ENCODE data around the gene GPHB5. TPM values are rescaled to one million over a fixed set of nuclear protein-coding genes. Genes with fewer than 3 reads are reported as not detected.

GPHB5 gene
- total and polyA plus RNA-seq, 4 donors, result not detected

DNA sequence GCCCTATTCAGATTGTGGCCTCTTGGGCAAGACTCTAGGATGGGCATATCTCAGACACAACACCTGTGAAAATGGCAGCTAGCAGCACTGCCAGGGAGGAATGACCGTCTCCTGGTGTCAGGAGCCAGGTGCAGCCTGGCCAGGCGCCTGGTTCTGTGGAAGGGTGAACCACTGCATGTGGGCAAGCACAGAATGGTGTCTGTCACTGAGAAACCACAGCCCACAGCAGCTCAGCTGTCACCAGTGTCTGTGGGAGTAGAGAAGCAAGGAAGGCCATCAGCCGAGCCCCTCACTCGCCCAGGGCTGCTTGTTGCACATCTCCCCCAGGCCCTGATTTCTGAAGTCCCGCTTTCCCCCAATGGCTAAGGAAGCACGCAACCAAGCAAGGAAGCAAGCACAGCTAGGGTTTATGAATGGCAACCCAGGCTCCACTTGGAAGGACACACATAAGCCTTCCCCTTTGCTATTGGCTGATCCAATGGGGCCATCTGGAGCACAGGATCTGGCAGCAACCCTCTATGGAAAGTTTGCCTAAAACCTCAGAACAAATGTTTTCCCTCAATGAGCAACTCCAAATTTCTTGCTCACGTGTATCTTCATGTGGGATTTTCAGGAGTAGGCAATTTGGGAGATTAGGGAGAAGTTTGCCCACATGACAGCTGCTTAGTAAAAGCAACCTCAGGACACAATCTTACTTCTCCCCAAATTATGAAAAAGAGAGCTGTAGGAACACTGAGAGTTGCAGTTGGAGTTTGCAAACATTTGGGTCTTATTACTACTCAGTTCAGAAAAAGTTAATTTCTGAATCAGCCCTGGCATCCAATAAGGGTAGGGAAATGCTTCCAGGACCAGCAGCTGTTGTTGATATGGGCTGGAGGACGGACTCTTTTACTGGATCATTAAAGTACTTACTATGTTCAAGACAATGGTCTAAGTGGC, 44.7 kb downstream of the GPHB5 start:
- ATAC-seq (ENCODE audit: insufficient read depth, low FRiP score) (no peak), DNase-seq (peak; percentile 39 to 87 (median 80))
- 89 to 92% methylated on average over 8 of the region's 8 CpGs for WGBS, 2 donors
- no peak overlapping the region for H3K9ac ChIP-seq (ENCODE audit: insufficient read depth in 1 of 2, low read length in 2 of 2)
- H3K9me3 ChIP-seq (ENCODE audit: control insufficient read depth in 4 of 4, insufficient read depth in 3 of 4, low read length in 3 of 4), result peaks cover 0 to 5% (median 0%) of the 10 kb centered on the region in 4 donors
- no peak overlapping the region for H3K4me3 ChIP-seq
- H3K27ac ChIP-seq (ENCODE audit: low read depth in 1 of 2, low read length in 1 of 2), result peak overlapping the region in 1 of 2 donors; percentile 46
- no peak for TF ChIP-seq CTCF (IDR thresholded peaks at IDR 0.05; ENCODE audit: control extremely low read depth, extremely low read depth)
- peaks cover 0 to 2% (median 0%) of the 10 kb centered on the region in 4 donors for H3K36me3 ChIP-seq (ENCODE audit: control insufficient read depth in 4 of 4, insufficient read depth in 4 of 4, low read length in 4 of 4)
- no peaks in the 10 kb centered on the region for H3K27me3 ChIP-seq (ENCODE audit: control insufficient read depth in 3 of 3, insufficient read depth in 3 of 3, low read length in 2 of 3)
- H3K4me1 ChIP-seq (ENCODE audit: control insufficient read depth in 5 of 5, insufficient read depth in 5 of 5, low read length in 5 of 5), result peaks cover 0 to 41% (median 9%) of the 10 kb centered on the region in 5 donors

GRCh38 chr14:63273129-63273528, 45.6 kb downstream of the GPHB5 start:
- Histone ChIP-seq H3K27ac (ENCODE audit: low read depth in 1 of 2, low read length in 1 of 2) (peak overlapping the region in 1 of 2 donors; percentile 46), H3K9ac (ENCODE audit: insufficient read depth in 1 of 2, low read length in 2 of 2) (no peak overlapping the region), H3K4me1 (ENCODE audit: control insufficient read depth in 5 of 5, insufficient read depth in 5 of 5, low read length in 5 of 5) (peaks cover 0 to 44% (median 9%) of the 10 kb centered on the region in 5 donors), H3K4me3 (no peak overlapping the region), H3K27me3 (ENCODE audit: control insufficient read depth in 3 of 3, insufficient read depth in 3 of 3, low read length in 2 of 3) (no peaks in the 10 kb centered on the region), H3K9me3 (ENCODE audit: control insufficient read depth in 4 of 4, insufficient read depth in 3 of 4, low read length in 3 of 4) (peaks cover 0 to 5% (median 0%) of the 10 kb centered on the region in 4 donors), H3K36me3 (ENCODE audit: control insufficient read depth in 4 of 4, insufficient read depth in 4 of 4, low read length in 4 of 4) (peaks cover 0 to 2% (median 0%) of the 10 kb centered on the region in 4 donors)
- ATAC-seq (ENCODE audit: insufficient read depth, low FRiP score) (no peak), DNase-seq (peak in 2 of 3 donors; percentile 32 to 57)
- no peak for TF ChIP-seq CTCF (IDR thresholded peaks at IDR 0.05; ENCODE audit: control extremely low read depth, extremely low read depth)
- WGBS, 2 donors, result 53 to 69% methylated on average over 3 of the region's 3 CpGs

- WGBS, 2 donors, result 80 to 87% methylated on average over 11 of the region's 11 CpGs
- DNase-seq (peak; percentile 52 to 83 (median 71)), ATAC-seq (ENCODE audit: insufficient read depth, low FRiP score) (no peak)
- Histone ChIP-seq H3K4me3 (no peak overlapping the region), H3K4me1 (ENCODE audit: control insufficient read depth in 5 of 5, insufficient read depth in 5 of 5, low read length in 5 of 5) (peaks cover 0 to 51% (median 10%) of the 10 kb centered on the region in 5 donors), H3K36me3 (ENCODE audit: control insufficient read depth in 4 of 4, insufficient read depth in 4 of 4, low read length in 4 of 4) (no peaks in the 10 kb centered on the region), H3K9me3 (ENCODE audit: control insufficient read depth in 4 of 4, insufficient read depth in 3 of 4, low read length in 3 of 4) (peaks cover 0 to 5% (median 0%) of the 10 kb centered on the region in 4 donors), H3K9ac (ENCODE audit: insufficient read depth in 1 of 2, low read length in 2 of 2) (no peak overlapping the region), H3K27ac (ENCODE audit: low read depth in 1 of 2, low read length in 1 of 2) (no peak overlapping the region), H3K27me3 (ENCODE audit: control insufficient read depth in 3 of 3, insufficient read depth in 3 of 3, low read length in 2 of 3) (no peaks in the 10 kb centered on the region)
- TF ChIP-seq CTCF (IDR thresholded peaks at IDR 0.05; ENCODE audit: control extremely low read depth, extremely low read depth), result no peak
Measured at GRCh38 chr14:63269561-63270225, 49.0 kb downstream of the GPHB5 start.
